Endometrial microvascular endothelial cells (primary cell): ENCODE results near the gene DACH1. TPM values are rescaled to one million over a fixed set of nuclear protein-coding genes. Genes with fewer than 3 reads are reported as not detected.

ENCODE experiments used
- in situ Hi-C: cut with HindIII; loops from 2 replicates; pipeline ENCODE4 v1.10.0; 2017; ENCODE audit warnings: low sequenced_read_pairs, low pct_unique_long_range_greater_than_20kb; ENCODE audit errors: inconsistent ontology term
- total RNA-seq: library from RNA; depleted of rRNA; stranded (reverse); fragments of >200 nt; gene quantifications from one replicate; pipeline ENCODE4 v1.2.3, GENCODE V29; 2015; ENCODE audit errors: inconsistent ontology term

Gene DACH1
- total RNA-seq, 1 donor from 2014 or later = 1.1 TPM

DNA sequence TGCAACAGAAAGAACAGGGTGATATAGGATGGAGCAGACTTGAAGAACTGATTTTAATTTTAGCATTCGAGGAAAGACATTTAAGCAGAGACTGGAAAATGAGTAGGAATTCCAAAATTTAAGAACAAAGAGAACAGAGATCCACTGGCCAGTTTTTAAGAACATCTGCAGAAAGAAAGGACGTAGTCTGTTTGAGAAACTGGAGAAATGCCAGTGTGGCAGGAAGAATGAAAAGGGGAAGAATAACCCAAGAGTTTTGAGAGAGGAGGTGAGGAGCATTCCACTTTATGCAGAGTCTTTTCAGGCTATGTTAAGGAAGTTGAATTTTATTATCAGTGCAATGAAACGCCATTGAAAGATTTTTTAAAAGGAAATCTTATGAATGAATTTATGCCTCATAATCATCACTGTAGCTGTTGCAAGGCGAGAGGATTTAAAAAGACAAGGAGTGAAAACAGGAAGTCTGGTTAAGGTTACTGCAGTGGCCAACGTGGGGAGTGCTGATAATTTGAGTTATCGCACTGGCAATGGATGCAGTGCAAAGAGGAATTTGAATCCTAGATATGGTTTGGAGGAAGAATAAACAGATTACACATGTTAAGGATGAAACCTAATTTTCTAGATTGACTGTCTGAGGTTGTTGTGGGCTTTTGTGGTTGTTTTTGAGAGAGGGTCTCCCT lies 253.8 kb downstream of the DACH1 start:
- in situ Hi-C loops = loop anchor here (25.0 kb wide), 1 partner anchor 351 kb away; no protein-coding TSS in a partner anchor

DNA sequence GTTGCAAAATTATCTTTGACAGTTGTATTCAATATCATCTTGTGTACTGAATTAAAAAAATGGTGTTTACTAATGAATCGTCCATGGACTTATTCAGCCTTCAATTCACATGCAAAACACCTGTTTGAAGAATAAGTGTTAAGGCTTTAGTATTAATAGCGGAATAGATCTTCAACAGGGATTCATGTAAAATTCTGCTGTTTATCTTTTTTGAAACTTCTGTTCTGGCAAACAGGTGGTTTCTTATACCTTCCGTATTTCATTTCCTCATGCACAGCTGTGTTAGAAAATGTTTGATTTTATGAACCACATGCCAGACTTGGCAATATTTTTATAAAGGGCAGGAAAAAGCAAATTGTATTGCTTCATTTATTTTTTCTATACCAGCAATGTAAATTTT lies 255.7 kb downstream of the DACH1 start:
- in situ Hi-C loops = loop anchor here (25.0 kb wide), 1 partner anchor 349 kb away; no protein-coding TSS in a partner anchor

DNA sequence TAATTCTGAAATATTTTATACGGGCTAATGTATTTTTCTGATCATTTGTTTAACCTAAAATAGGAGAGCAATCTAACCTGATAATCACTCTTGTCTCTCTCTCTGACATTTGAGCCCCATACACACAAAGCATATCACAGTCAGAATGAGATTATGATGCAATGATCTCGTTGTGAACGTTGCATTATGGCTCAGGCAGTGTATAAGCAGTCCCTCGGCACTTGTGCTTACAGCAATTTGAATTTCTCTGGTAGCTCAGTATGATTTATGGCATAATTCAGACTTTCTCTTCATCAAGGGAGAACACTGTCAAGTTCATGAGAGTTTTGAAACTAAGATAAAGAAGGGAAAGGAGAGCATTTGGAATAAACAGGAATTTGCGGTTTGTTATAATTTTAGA lies 256.1 kb downstream of the DACH1 start:
- in situ Hi-C loops = loop anchor here (25.0 kb wide), 1 partner anchor 349 kb away; no protein-coding TSS in a partner anchor

DNA sequence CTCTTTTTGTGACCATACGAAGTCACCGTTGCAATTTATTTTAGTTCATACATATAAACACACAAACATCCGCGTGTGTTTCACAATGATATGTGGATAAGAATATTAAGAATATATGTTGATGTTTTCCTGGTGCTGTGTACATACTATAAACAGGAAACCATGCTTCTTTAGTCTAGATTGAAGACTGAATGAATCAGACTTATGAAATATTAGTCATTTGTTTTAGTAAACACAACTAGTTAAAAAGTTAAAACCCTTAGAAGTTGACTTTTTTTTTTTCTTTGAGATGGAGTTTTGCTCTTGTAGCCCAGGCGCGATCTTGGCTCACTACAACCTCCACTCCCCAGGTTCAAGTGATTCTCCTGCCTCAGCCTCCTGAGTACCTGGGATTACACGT lies 257.7 kb downstream of the DACH1 start:
- in situ Hi-C loops = loop anchor here (25.0 kb wide), 1 partner anchor 347 kb away; no protein-coding TSS in a partner anchor

DNA sequence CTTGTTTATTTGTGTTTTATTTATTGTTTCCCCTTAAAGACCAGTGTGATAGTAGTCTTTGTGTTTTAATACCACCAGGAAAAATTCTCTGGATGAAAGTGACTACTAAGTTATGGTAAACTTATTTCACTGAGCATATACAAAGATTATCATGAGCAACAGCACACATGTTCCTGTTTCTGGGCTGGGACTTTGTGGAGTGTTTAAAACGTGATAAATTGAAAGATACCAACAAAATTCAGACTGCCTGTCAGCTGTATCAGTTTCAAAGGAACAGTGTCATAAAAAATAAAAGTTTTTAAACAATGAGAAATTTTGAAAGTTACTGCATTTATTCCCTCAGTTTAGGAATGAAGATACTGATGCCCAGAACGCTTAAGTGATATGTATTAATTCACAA lies 259.4 kb downstream of the DACH1 start:
- in situ Hi-C loops = loop anchor here (25.0 kb wide), 1 partner anchor 345 kb away; no protein-coding TSS in a partner anchor

DNA sequence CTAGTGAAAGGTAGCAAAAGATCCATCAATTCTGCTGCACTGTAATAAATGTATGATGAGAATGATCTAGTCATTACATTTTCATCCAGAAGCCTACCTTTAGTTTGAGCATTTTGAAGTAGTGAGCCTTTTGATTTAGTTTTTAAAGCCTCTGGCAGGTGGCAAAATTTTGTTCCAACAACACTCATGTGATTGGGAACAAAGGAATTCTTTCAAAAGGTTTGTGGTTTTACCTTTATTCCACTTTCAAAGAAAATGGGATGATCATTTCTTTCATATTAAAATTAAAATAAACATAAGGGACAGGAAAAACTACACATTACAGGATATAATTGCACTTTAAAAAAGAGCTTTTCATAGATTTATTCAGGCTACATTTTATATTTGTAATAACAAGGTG lies 260.2 kb downstream of the DACH1 start:
- in situ Hi-C loops = loop anchor here (25.0 kb wide), 1 partner anchor 345 kb away; no protein-coding TSS in a partner anchor

DNA sequence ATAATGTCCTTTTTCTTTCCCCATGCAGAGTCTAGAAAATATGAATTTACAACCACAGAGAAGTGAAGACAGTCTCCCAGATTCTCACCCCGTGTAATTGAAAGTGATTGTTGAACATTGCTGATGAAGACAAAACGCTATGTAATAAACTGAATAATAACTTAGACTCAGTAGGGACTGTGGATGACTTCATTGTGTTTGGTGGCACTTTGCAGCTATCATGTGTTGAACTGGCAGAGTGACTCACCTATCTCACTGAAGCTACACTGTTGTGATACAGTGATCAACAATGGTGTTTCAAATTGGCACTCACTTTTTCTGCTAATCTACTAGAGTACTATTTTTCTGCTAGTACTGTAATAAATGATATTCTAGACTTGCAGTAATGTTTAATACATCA lies 261.3 kb downstream of the DACH1 start:
- in situ Hi-C loops = loop anchor here (25.0 kb wide), 1 partner anchor 343 kb away; no protein-coding TSS in a partner anchor

DNA sequence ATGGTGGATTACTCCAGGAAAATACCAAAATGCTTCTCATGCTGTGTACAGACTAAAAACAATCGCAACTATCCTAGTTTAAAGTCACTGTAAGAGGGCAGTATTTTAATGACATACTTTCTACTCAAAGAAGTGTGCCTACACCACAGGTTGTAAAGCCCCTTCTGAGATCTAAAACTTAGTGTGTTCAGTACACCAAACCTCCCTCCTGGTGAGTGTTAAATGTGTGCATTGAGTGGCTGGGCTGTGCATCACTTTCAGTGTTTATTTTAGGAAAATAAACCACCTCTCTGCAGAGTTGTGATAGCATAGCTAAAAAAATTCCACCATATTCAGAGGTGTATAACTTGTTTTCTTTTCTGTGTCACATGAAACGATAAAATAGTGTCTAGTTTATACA lies 263.7 kb downstream of the DACH1 start:
- in situ Hi-C loops = loop anchor here (25.0 kb wide), 1 partner anchor 341 kb away; no protein-coding TSS in a partner anchor

DNA sequence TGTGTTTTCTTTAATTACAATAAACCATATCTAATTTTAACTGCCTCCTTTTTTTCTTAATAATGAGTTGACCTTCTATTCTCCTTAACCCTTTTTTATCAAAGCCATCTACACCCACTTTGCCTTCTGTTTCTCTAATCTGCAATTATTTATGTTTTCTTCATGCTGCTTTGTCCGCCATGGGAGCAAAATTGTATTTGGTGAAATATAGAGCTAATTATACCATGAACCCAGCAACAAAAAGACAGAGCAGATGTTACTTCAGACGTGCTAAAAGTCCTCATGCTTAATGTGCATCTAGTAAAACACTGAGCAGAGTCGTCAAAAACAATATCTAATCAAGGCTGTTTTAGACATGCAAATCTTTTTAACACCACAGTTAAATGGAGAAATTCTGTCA lies 264.7 kb downstream of the DACH1 start:
- in situ Hi-C loops = loop anchor here (25.0 kb wide), 1 partner anchor 340 kb away; no protein-coding TSS in a partner anchor

DNA sequence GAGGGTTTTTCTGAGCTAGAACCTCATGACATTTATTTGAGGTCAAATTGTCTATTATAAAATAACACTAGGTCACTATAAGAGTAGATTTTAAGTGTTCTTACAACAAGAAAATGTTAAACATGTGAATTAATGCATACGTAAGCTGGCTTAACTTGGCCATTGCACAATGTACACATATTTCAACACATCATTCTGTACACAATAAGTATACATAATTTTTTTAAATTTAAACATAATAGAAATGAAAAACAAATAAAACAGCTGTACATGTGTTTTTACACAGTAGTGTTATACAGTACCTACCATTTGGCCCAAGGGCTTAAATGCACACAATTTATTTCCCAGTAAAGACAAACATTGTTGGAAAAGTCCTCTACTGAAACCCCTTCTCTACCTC lies 269.9 kb downstream of the DACH1 start:
- in situ Hi-C loops = no loop called here

DNA sequence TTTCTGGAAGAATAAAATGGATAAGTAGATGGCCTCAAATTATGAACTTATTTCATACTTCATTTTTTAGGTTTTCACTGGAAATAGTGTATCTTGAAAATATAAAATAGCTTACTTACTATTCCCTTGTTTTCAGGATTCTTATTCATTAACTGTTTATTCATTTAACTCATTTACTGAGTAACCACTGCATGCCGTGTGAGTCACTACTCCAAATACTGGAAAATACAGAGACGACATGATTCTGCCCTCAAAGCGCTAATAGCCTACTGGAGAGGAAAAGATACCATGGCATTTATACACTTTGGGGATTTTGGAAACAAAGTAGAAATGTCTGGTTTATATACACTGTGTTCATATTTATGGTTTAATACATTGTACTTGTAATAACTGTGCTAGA lies 270.9 kb downstream of the DACH1 start:
- in situ Hi-C loops = no loop called here

DNA sequence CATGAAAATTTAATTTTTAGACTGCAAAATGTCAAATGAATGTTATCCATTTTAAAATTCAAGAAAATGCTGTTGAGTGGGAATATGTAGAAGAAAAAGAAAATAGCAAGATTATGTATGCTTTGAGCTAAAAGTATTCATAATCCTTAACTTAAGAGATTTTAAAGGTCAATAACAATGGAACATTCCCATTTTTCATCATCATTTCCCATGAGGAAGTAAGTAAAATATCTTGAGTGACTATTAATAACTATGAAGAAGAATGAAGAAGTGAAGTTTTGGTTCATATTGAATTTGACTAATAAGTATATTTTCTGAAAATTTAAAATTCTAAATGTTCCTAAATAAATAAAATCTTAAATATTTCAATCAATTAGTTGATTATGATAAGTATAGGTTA lies 273.4 kb downstream of the DACH1 start:
- in situ Hi-C loops = no loop called here

DNA sequence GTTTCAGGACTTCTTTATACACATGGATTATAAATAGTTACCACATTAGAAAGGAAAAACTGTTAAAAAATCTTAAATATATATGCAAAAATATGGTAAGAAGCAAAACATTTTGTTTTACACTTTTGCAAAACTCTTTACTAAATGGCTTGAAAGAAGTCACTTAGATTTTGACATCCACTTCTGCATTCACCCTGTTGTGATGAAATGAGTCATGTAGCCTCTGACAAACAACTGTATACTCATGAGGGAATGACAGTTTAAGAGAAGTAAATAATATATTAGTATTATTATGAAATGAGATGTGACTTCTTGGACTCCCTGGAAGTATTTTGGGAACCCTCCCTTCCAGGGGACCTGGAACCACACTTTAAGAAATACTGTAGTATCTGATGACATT lies 275.6 kb downstream of the DACH1 start:
- in situ Hi-C loops = no loop called here

DNA sequence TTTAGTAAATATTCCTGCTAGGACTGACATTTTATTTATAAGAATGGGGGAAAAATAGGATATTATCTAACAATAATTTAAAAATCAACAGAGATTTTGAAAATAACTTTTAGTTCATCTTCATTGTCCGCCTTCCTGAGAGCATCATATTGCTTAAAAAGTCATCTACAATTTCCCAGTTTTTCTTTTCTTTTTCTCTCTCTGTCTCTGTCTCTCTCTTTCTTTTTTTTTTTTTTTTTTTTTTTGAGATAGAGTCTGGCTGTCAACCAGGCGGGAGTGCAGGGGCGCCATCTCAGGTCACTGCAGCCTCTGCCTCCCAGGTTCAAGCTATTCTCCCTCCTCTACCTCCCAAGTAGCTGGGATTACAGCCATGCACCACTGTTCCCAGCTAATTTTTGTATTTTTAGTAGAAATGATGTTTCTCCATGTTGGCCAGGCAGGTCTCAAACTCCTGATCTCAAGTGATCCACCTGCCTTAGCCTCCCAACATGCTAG lies 276.3 kb downstream of the DACH1 start:
- in situ Hi-C loops = no loop called here

DNA sequence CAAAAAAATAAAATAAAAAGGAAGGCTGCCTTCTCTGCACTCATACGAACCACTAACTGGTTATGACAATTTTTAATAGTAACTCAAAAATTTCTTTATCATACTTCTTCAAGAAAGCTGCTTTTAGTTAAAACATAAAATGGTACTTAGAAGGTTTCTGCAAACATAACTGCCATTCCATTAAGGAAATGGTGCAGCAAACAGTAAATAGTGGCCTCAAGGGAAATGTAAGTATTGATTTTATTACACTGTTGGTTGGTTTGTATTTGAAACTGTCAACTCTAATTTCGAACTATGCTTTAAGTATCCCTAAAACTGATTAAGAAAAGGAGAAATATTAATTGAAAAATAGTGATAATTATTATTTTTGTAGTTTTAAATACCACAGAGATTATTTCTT lies 278.0 kb downstream of the DACH1 start:
- in situ Hi-C loops = no loop called here

DNA sequence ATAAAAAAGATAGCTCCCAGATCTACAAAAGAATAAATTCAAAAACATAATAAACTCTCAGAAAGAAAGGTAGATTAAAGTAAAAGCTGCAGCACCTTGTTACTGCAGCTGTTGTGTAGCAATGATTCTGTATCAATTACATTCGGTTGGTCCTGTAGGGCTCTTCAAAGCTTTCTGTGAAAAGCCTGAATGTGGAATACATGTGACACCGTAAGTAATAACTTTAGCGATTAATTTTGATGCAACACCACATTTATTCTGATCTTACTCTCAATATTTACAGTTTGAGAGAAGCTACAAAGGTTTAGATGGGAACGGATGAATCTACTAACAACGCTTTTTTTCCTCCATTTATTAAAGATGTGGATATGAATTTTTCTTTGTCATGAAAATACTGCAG lies 279.2 kb downstream of the DACH1 start:
- in situ Hi-C loops = no loop called here

DNA sequence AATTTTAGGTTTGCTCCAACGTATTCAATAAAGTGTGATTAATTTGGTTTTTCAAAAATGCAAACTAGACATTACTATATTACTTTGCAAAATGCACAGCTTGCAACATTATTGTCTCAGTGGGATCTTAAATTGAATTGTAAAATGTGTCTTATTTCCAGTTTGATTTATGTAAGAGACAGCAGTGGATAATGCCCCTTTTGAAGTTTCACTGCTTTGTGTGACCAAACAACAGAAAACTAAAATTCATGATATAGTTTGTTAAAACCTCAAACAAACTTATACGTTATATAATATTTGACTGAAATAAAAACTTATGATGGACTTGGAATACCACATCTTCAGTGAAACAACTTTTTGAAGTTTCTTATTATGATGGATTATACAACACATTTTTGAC lies 279.8 kb downstream of the DACH1 start:
- in situ Hi-C loops = no loop called here

DNA sequence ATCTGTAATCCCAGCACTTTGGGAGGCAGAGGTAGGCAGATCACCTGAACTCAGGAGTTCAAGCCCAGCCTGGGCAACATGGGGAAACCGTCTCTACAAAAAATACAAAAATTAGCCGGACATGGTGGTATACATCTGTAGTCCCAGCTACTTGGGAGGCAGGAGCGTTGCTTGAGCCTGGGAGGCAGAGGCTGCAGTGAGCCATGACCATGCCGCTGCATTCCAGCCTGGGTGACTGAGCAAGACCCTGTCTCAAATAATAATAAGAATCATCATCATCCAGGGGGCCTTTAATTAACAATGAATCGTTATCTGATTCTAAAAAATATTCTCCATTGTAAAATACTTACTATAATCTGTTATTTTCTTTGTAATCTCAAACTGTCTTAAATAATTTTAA lies 283.4 kb downstream of the DACH1 start:
- in situ Hi-C loops = no loop called here

DNA sequence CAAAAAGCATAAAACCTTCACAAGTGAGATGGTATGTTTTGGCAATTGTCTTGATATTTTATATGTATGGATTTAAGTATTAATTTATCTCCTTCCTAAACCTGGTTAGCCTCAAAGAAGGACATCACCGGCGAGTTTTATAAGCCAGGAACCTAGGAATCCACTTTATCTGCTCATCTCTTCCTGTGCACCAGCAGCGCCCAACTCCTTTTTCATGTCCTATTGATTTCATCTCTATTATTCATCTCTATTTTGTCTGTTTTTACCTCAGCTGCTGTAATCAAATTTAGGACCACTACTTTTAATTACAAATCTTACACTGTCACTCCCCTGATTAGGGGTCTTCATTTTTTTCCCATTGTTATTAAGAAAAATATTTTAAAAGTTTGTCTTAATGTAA lies 286.4 kb downstream of the DACH1 start:
- in situ Hi-C loops = no loop called here

DNA sequence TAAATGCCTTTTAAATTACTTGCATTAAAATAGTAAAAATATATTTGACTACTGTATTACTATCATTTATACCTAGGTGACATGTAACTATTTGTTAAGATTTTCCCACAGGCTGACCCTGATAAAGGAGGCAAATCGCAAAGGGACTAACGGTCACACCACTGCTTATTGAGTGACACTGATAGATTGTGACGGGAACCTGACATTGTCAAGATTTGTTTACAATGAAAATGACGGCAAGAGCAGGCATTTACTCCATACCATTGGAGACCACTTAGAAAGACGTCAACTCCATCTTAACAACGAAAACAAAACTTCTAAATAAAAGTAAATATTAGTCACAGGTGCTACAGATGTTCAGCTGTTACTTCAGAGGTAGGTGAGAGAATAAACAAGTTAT lies 289.0 kb downstream of the DACH1 start:
- in situ Hi-C loops = no loop called here
